K562 (cell line): Measurements from ENCODE around the gene SLC8A2.

Source experiments
- ARNT ChIP-seq, 2 experiments: fragments of 450-650 bp; IDR thresholded peaks; 2 replicates each; pipeline ENCODE4 v1.6.1; 2016; ENCODE audit warnings: mild to moderate bottlenecking in 1 of 2
- CBFB ChIP-seq: sonication (generic); formaldehyde crosslinking; IDR thresholded peaks from 2 replicates; pipeline ENCODE4 v1.4.0; 2020; ENCODE audit warnings: mild to moderate bottlenecking, missing genetic modification reagents
- CHCHD3 ChIP-seq: fragments of 250-450 bp; sonication (Bioruptor Pico); IDR thresholded peaks from 2 replicates; pipeline ENCODE4 v2.1.2; 2022; ENCODE audit warnings: mild to moderate bottlenecking
- HCFC1 ChIP-seq: IDR thresholded peaks from 2 replicates; pipeline ENCODE4 v1.6.1; 2012; ENCODE audit warnings: low read depth, low read length, improper control_type of control experiment
- MTA3 ChIP-seq: fragments of 450-650 bp; formaldehyde crosslinking; IDR thresholded peaks from 2 replicates; pipeline ENCODE4 v1.6.1; 2017; ENCODE audit warnings: mild to moderate bottlenecking, borderline replicate concordance
- NFIX ChIP-seq: fragments of 250-450 bp; sonication (Bioruptor Pico); IDR thresholded peaks from 2 replicates; pipeline ENCODE4 v1.4.0; 2020; ENCODE audit warnings: low read depth, mild to moderate bottlenecking, moderate library complexity
- NFRKB ChIP-seq: fragments of 450-650 bp; IDR thresholded peaks from 2 replicates; pipeline ENCODE4 v1.6.1; 2016; ENCODE audit warnings: low read depth
- POLR2A ChIP-seq: fragments of 450-650 bp; conservative IDR thresholded peaks from 2 replicates; pipeline ENCODE4 v1.6.1; 2016
- POU5F1 ChIP-seq: fragments of 150-350 bp; IDR thresholded peaks from 2 replicates; pipeline ENCODE4 v1.6.1; 2014; ENCODE audit warnings: borderline replicate concordance, low read length, low read depth, mild to moderate bottlenecking; ENCODE audit not compliant: partially characterized antibody
- TAF1 ChIP-seq: IDR thresholded peaks from 2 replicates; pipeline ENCODE4 v1.6.1; 2011; ENCODE audit warnings: mild to moderate bottlenecking, low read length, moderate library complexity; ENCODE audit not compliant: insufficient read depth, control insufficient read depth, severe bottlenecking; ENCODE audit errors: extremely low read depth
- ZNF239 ChIP-seq: fragments of 250-450 bp; sonication (Bioruptor Pico); IDR thresholded peaks from 2 replicates; pipeline ENCODE4 v1.4.0; 2020; ENCODE audit warnings: mild to moderate bottlenecking
- ZNF354B ChIP-seq: fragments of 250-450 bp; sonication (Bioruptor Pico); IDR thresholded peaks from 2 replicates; pipeline ENCODE4 v1.4.0; 2020
- ZNF79 ChIP-seq: fragments of 250-450 bp; sonication (Bioruptor Pico); IDR thresholded peaks from 2 replicates; pipeline ENCODE4 v1.4.0; 2020; ENCODE audit warnings: low read depth, mild to moderate bottlenecking, moderate library complexity
- TF ChIP-seq, protein P1 (sequence below): sonication (generic); formaldehyde crosslinking; IDR thresholded peaks from 2 replicates; pipeline ENCODE4 v1.8.1; 2023; ENCODE audit warnings: mild to moderate bottlenecking, missing genetic modification reagents, moderate library complexity

DNA sequence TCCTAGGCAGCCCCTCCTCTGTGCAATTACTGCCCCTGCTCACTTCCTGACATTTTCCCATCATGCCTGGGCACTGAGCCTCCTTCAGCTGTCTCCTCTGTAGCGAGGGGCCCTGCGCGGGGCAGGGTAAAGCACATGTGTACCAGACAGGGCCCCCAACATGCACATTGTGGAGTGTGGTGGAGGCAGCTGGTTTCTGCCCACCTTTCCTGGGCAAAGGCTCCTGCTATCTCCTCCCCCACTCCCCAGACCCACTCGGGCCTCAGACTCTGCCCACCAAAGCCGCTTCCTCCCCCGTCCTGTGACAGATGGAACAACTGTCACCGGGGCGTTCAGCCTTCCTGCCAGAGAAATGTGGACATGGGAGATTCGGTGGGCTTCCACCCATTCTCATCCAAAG lies 15.2 kb upstream of the SLC8A2 start:
- TF ChIP-seq ZNF239 (no peak), NFRKB (no peak), POU5F1 (no peak), CBFB (no peak), CHCHD3 (no peak), NFIX (no peak), ZNF79 (CRISPR knock-in tag) (no peak), POLR2A (no peak), MTA3 (no peak), ZNF354B (no peak), TAF1 (no peak), ARNT (IDR thresholded peaks at IDR 0.05) (no peak), HCFC1 (no peak)
- TF ChIP-seq, protein P1, sequence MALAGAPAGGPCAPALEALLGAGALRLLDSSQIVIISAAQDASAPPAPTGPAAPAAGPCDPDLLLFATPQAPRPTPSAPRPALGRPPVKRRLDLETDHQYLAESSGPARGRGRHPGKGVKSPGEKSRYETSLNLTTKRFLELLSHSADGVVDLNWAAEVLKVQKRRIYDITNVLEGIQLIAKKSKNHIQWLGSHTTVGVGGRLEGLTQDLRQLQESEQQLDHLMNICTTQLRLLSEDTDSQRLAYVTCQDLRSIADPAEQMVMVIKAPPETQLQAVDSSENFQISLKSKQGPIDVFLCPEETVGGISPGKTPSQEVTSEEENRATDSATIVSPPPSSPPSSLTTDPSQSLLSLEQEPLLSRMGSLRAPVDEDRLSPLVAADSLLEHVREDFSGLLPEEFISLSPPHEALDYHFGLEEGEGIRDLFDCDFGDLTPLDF (CRISPR knock-in tag), result no peak
